HG03521 (cell line): ENCODE data around the gene HIVEP3.
"Not testable (repeated sequence)": the region's sequence is repeated elsewhere in the genome, so short reads cannot be mapped to it uniquely, and the experiment has no call there.

Experiments
- ATAC-seq: cut with Tn5 transposase; IDR thresholded peaks from one replicate; pipeline ENCODE4 v1.9.1; 2021; ENCODE audit warnings: mild to moderate bottlenecking, moderate library complexity; ENCODE audit not compliant: unreplicated experiment

The HIVEP3 gene

GRCh38 chr1:41918450-41919043 is at the start of gene HIVEP3:
HIVEP3 (minus strand) TSS chr1:41918922.
- ATAC-seq, result no peak

GRCh38 chr1:41964400-41964799 is 45.7 kb upstream of the HIVEP3 start:
- no peak for ATAC-seq

- no peak for ATAC-seq
Observed at GRCh38 chr1:41963636-41964035, 44.9 kb upstream of the HIVEP3 start.

- no peak for ATAC-seq
Observed at GRCh38 chr1:41958015-41958673, 39.4 kb upstream of the HIVEP3 start.

GRCh38 chr1:41957568-41957967 is 38.8 kb upstream of the HIVEP3 start:
- ATAC-seq, result no peak

- no peak for ATAC-seq
Observed at GRCh38 chr1:41955461-41956159, 36.9 kb upstream of the HIVEP3 start.

- ATAC-seq, result no peak
Observed at GRCh38 chr1:41954533-41954944, 35.8 kb upstream of the HIVEP3 start.

- no peak for ATAC-seq
Observed at GRCh38 chr1:41953291-41953690, 34.6 kb upstream of the HIVEP3 start.

GRCh38 chr1:41952208-41952607 is 33.5 kb upstream of the HIVEP3 start:
- no peak for ATAC-seq

- not testable (repeated sequence) for ATAC-seq
Observed at GRCh38 chr1:41951492-41951891, 32.8 kb upstream of the HIVEP3 start.

- ATAC-seq, result no peak
Observed at GRCh38 chr1:41950820-41951219, 32.1 kb upstream of the HIVEP3 start.

- not testable (repeated sequence) for ATAC-seq
Observed at GRCh38 chr1:41945946-41946345, 27.2 kb upstream of the HIVEP3 start.

- no peak for ATAC-seq
Observed at GRCh38 chr1:41943717-41944116, 25.0 kb upstream of the HIVEP3 start.

- no peak for ATAC-seq
Observed at GRCh38 chr1:41942278-41942677, 23.6 kb upstream of the HIVEP3 start.

GRCh38 chr1:41941381-41941780 is 22.7 kb upstream of the HIVEP3 start:
- ATAC-seq, result no peak

- no peak for ATAC-seq
Observed at GRCh38 chr1:41939194-41939593, 20.5 kb upstream of the HIVEP3 start.

- ATAC-seq, result no peak
Observed at GRCh38 chr1:41936107-41936506, 17.4 kb upstream of the HIVEP3 start.

GRCh38 chr1:41935226-41935625 is 16.5 kb upstream of the HIVEP3 start:
- no peak for ATAC-seq

- no peak for ATAC-seq
Observed at GRCh38 chr1:41933106-41933505, 14.4 kb upstream of the HIVEP3 start.

- ATAC-seq, result no peak
Observed at GRCh38 chr1:41931578-41931977, 12.9 kb upstream of the HIVEP3 start.

- ATAC-seq, result no peak
Observed at GRCh38 chr1:41927118-41927517, 8.4 kb upstream of the HIVEP3 start.

GRCh38 chr1:41925712-41926111 is 7.0 kb upstream of the HIVEP3 start:
- no peak for ATAC-seq
